Activated CD4-positive, alpha-beta T cell treated with anti-CD3 and anti-CD28 coated beads, Interleukin-2, amount 50 U/mL, for 1 hour (primary cell): ENCODE measurements around the gene PLTP.
"Not testable (repeated sequence)": the region's sequence is repeated elsewhere in the genome, so short reads cannot be mapped to it uniquely, and the experiment has no call there.

ENCODE experiments used
- DNase-seq: peaks from one replicate; pipeline ENCODE4 v3.0.0-alpha.2; 2020

PLTP gene, protein sequence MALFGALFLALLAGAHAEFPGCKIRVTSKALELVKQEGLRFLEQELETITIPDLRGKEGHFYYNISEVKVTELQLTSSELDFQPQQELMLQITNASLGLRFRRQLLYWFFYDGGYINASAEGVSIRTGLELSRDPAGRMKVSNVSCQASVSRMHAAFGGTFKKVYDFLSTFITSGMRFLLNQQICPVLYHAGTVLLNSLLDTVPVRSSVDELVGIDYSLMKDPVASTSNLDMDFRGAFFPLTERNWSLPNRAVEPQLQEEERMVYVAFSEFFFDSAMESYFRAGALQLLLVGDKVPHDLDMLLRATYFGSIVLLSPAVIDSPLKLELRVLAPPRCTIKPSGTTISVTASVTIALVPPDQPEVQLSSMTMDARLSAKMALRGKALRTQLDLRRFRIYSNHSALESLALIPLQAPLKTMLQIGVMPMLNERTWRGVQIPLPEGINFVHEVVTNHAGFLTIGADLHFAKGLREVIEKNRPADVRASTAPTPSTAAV

GRCh38 chr20:45911486-45912343 is at the start of gene PLTP:
Gene PLTP (minus strand): TSS chr20:45912155. CDS start chr20:45911452, 703 bp downstream.
- DNase-seq: peak; percentile 25

GRCh38 chr20:45959956-45960630 is 48.1 kb upstream of the PLTP start:
- no peak for DNase-seq

DNA sequence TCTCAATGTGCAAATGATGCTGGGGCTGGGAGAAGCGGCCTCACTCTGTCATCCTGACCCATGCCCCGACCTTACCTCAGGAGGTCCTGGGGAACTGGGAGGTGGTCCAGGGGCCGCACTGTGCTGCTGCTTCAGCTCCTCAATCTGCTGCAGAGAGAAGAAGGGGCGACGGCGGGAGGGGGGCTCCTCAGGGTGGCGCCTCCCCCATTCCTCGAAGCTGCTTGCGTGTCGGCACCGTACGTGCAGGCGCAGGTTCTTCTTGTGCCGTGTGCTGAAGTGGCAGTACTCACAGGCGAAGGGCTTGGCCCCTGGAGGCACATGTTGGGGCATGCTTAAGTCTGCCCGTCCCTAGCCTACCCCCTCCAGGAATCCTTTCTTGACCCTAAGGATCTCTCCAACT is 47.2 kb upstream of the PLTP start:
- no peak for DNase-seq

DNA sequence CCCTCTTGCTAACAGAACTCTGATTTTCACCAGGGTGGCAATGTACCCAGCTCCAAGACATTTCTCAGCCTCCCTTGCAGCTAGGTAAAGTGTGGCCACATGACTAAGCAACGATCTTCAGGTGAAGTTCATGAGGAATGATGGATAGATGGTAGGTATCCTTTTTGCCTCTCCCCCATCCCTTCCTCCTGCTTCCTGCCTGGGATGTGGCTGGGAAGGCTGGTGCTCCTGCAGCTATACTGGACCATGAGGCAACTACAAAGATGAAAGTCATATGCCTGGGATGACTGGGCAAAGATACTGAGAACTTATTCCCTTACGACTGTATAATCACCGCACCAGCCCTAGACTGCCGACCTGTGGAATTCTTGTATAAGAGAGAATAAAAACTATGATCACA is 46.6 kb upstream of the PLTP start:
- DNase-seq: no peak

DNA sequence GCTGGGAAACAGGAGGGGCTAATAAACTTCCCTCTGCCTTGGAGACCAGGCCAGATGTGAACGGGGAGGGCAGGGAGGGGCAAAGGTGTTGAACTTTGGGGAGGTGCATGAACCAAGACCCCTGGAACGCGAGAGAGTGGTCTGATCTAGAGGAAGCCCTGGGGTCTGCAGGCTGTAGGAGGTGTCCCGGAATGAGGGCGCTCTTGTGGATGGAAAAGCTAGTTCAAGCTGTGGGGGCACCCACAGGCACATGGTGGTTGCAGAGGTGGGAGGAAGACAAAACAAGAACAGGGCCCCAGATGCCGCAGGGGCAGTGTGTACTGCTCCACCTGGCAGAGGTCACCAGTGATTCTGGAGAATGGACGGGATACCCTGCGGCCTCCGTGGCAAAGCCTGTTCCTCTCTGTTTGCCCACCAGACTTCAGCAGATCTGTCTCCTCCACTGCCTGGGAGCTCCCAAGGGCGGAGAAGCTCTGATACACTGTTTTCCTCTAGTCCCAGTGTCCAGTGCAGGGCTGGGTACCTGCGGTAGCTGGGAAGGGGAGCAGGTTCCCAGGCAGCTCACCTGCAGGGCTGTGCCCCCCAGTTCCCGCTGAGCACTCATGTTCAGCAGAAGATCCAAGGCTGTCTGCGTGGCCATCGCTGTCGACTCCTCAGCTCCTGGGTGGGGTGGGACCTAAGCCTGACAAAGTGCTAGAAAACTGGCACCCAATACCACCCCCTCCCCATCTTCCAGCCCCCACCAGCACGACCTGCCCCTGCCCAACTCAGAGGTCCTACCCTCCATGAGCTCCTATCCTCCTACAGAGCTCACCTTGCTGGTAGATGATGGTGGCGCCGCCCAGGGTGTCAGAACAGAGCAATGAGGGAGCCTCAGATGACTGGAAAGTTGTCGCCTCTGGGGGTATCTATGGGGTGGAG is 45.3 kb upstream of the PLTP start:
- DNase-seq: no peak

- DNase-seq: not testable (repeated sequence)
Measured at GRCh38 chr20:45956326-45956725, 44.4 kb upstream of the PLTP start.

DNA sequence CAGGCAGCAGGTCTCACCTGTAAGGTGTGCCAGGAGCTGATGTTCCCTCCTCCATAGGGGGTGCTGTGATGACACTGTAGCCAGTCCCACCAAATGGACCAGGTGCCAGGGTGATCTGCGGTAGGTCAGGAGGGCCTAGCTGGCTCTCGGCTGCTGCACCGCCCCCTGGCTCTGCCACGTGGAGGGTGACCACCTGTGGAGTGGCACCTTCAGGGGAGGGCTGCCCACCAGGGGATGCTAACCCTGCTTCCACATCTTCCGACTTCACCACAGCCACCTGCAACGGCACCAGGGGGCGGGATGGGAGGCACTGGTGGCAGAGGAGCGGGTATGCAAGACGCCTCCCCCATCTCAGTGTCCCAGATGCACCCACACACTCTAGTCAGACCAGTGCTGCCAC is 41.7 kb upstream of the PLTP start:
- DNase-seq: no peak

- DNase-seq: no peak
Measured at GRCh38 chr20:45952861-45953260, 40.9 kb upstream of the PLTP start.

DNA sequence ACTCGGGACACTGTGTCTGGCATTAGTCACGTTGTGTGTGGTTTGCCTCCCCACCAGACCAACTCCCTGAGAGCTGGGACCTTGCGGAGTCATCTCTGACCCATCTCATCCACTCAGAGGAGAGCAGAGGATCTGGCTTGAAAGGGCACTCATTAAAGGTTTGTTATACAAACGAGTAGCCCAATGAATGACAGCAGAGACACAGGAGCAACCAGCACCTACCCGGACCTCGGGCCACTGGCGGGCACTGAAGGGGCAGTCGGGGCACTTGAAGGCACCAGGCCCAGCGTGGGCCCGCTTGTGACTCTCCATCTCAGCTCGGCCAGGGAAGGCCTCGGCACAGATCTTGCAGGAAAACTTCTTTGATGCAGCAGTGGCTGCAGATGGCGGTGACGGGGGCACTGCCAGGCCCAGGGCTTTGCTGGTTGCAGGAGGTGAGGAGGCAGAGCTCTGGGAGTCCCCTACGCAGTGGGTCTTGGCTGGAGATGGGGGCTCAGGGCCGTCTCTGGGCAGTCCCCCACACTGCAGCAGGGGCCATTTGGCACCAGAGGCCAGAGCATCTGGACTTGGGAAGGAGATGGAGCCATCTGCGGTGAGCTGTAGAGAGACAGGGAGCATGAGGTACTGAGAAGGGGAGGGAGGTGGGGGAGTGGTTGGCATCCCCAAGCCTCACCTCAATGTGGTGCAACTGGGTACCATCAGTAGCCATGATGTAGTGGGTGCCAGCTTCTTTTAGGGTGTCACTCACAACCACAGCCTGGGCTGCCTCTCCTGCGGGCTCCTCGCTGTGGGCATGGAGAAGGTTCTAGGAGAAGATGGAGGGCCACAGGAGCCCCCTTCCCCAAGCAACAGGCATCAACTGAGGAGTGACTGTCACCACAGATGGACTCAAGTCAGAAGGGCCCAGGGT is 40.2 kb upstream of the PLTP start:
- DNase-seq: no peak

- DNase-seq: no peak
Measured at GRCh38 chr20:45950330-45950646, 38.3 kb upstream of the PLTP start.

DNA sequence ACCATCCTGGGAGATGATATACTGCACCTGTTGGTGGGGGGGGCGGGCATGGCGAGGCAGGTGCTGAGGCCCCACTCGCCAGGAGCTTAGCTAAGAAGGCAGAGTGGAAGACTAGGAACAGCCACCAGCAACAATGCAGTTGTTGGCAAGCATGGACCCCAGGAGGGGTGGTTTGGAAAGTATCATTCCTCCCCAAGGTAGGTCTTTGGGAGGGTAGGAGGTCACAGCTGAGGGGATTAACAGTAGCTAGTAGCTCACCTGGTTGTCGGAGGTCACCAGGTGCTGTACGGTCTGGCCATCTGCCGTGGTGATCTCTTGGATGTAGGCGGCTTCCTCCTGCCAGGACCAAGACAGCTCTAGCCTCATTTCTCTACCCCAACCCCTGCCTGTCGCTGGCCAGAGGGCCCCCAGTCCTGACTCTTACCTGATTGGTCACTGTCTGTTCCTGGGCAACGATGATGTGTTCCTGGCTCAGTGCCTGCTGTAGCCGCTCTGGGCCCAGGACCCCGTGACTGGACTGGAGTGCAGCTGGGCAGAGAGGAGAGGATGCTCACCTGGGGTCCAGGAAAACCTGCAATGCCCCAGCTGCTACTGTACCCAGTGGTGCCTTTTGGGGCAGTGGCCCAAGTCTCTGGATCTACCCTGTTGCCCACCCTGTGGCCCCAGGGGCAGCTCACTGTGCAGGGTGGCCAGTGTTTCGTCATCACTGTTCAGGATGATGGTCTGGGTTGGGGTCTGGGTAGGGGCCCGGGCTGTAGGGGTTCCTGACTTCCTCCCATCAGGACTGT is 37.8 kb upstream of the PLTP start:
- no peak for DNase-seq

DNA sequence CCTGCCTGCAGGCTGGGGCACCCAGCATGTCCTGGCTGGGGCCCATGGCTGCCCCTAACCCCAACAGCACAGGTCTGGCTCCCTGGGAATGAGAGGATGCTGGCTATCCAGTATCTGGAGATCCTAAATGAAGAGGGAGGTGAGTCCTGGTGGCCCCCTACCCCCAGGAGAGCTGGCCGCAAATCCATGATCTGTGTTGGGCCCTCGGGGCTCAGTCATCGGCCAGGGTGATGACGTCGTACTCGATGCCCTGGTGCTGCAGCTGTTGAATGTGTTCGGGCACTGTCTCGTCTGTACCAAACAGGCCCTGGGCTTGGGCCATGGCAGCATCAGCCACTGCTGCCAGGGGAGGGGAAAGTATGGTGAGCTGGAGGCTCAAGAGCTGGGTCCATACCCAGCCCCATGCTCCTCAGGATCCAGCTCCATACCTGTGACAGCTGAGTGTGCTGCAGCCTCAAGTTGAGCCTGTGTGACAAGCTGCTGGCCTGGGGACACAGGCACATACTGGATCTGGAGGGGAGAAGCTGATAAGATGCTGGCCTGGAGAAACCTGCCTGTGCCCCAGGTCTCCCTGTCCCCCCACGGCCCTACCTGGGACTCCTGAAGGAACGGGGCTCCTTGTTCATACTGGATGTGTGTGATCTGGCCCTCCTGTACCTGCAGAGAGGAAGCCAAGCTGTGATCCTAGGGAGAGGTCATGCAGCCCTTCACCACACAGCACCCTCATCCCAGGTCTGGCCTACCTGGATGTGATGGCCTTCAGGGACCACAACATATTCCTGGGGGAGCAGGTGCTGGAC is 37.0 kb upstream of the PLTP start:
- no peak for DNase-seq

GRCh38 chr20:45948261-45948733 is 36.3 kb upstream of the PLTP start:
- DNase-seq: no peak

DNA sequence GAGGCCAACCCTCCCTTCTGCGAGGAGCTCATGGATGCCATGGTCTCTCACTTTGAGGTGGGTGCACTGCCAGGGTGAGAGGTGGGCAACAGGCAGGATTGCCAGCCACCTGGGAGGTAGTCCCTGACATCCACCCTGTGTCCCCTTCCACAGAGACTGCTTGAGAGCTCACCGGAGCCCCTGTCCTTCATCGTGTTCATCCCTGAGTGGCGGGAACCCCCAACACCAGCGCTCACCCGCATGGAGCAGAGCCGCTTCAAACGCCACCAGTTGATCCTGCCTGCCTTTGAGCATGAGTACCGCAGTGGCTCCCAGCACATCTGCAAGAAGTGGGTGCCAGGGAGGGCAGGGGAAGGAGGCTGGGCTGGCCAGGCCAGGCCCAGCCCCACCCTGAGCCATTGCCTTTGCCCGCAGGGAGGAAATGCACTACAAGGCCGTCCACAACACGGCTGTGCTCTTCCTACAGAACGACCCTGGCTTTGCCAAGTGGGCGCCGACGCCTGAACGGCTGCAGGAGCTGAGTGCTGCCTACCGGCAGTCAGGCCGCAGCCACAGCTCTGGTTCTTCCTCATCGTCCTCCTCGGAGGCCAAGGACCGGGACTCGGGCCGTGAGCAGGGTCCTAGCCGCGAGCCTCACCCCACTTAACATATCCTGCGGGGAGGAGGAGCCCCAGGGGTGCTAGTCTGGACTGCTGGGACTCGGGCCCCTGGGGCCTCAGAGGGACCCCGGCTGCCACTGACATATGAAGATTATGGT is 35.3 kb upstream of the PLTP start:
- DNase-seq: no peak

DNA sequence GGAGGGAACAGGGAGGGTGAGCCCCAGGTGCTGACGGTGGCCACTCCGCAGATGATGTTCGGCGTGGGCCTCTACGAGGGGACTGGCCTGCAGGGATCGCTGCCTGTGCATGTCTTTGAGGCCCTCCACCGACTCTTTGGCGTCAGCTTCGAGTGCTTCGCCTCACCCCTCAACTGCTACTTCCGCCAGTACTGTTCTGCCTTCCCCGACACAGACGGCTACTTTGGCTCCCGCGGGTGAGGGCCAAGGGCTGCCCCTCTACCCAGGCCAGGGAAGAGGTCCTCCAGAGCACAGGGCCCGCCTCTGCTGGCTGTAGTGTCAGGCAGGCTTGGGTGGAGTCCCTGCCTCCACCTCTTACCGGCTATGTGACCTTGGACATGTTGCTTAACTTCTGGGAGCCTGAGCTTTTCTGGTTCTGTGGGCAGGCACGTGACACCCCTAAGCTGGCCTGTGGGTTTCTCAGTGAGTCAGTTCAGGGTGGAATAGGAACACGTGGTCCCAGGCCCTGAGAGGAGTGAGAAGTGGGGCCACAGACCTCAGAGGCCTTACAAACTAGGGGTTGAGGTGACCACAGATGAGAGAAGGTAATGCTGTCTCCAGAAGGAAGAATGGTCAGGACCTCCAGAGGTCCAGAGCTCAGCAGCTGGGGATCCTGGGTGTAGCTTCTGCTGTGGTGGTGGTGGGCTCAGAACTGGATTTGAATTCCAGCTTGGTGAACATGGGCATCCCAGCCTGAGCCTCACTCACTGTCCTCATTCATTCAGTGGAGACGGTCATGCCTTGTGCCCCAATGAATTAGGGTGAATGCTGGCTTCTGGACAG is 34.4 kb upstream of the PLTP start:
- DNase-seq: no peak

DNA sequence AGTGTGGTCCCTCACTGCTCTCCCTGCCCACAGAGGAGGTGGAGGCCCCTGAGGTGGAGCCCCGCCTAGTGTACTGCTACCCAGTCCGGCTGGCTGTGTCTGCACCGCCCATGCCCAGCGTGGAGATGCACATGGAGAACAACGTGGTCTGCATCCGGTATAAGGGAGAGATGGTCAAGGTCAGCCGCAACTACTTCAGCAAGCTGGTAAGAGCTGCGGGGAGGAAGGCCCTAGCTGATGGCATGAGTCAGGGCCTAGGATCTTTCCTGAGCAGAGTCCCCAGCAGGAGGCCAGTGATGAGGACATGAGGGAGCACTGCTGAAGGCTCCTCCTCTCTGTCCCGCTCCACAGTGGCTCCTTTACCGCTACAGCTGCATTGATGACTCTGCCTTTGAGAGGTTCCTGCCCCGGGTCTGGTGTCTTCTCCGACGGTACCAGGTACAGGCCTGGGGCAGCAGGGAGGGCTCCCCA is 33.8 kb upstream of the PLTP start:
- no peak for DNase-seq

- no peak for DNase-seq
Measured at GRCh38 chr20:45944965-45945677, 33.2 kb upstream of the PLTP start.
